HepG2 (cell line): ENCODE measurements around the gene CD34. TPM values are rescaled to one million over a fixed set of nuclear protein-coding genes. Genes with fewer than 3 reads are reported as not detected.

Experiments
- CENPT ChIP-seq: sonication (generic); formaldehyde crosslinking; IDR thresholded peaks from 2 replicates; pipeline ENCODE4 v1.8.0; 2022; ENCODE audit warnings: low read depth, mild to moderate bottlenecking, moderate library complexity, missing genetic modification reagents
- CHD2 ChIP-seq: IDR thresholded peaks from 2 replicates; pipeline ENCODE4 v1.6.1; 2011; ENCODE audit warnings: low read depth, low read length, improper control_type of control experiment
- CHD4 ChIP-seq: fragments of 200-600 bp; sonication (generic); IDR thresholded peaks from 2 replicates; pipeline ENCODE4 v1.7.0; 2017; ENCODE audit warnings: mild to moderate bottlenecking, low read length, borderline replicate concordance
- EZH2 ChIP-seq: conservative IDR thresholded peaks from 2 replicates; pipeline ENCODE4 v1.6.1; 2012; ENCODE audit warnings: mild to moderate bottlenecking, low read depth, low read length, moderate library complexity
- FIP1L1 ChIP-seq: fragments of 200-400 bp; formaldehyde crosslinking; IDR thresholded peaks from 2 replicates; pipeline ENCODE4 v1.6.1; 2018; ENCODE audit warnings: low read depth, mild to moderate bottlenecking, low read length, moderate library complexity, borderline replicate concordance; ENCODE audit not compliant: insufficient read depth
- KLF11 ChIP-seq: IDR thresholded peaks from 2 replicates; pipeline ENCODE4 v1.6.1; 2016; ENCODE audit warnings: missing compliant biosample characterization
- KLF16 ChIP-seq, 2 experiments: sonication (generic) in 1 of 2; formaldehyde crosslinking in 1 of 2; IDR thresholded peaks; 2 replicates each; pipeline versions ENCODE4 v1.6.1 to v1.8.0; 2016 to 2023; ENCODE audit warnings: missing genetic modification reagents in 2 of 2, missing compliant biosample characterization in 1 of 2
- MED13 ChIP-seq: sonication (generic); formaldehyde crosslinking; IDR thresholded peaks from 2 replicates; pipeline ENCODE4 v1.5.0; 2020; ENCODE audit warnings: missing genetic modification reagents
- NPAS2 ChIP-seq: sonication (generic); formaldehyde crosslinking; IDR thresholded peaks from 2 replicates; pipeline ENCODE4 v1.8.0; 2022; ENCODE audit warnings: mild to moderate bottlenecking, missing genetic modification reagents, borderline replicate concordance
- PREB ChIP-seq: sonication (generic); formaldehyde crosslinking; IDR thresholded peaks from 2 replicates; pipeline ENCODE4 v1.4.0; 2020; ENCODE audit warnings: missing genetic modification reagents
- RFXAP ChIP-seq: sonication (generic); formaldehyde crosslinking; IDR thresholded peaks from 2 replicates; pipeline ENCODE4 v1.4.0; 2020; ENCODE audit warnings: missing genetic modification reagents, borderline replicate concordance
- SAP130 ChIP-seq: IDR thresholded peaks from 2 replicates; pipeline ENCODE4 v1.6.1; 2016; ENCODE audit warnings: low read depth
- SP4 ChIP-seq: sonication (generic); formaldehyde crosslinking; IDR thresholded peaks from 2 replicates; pipeline ENCODE4 v1.8.1; 2023; ENCODE audit warnings: mild to moderate bottlenecking, missing genetic modification reagents
- SSRP1 ChIP-seq: IDR thresholded peaks from 2 replicates; pipeline ENCODE4 v1.6.1; 2016; ENCODE audit warnings: control low read depth
- THAP11 ChIP-seq: IDR thresholded peaks from 2 replicates; pipeline ENCODE4 v1.6.1; 2016; ENCODE audit warnings: missing biosample characterization, missing genetic modification reagents
- THAP7 ChIP-seq: sonication (generic); formaldehyde crosslinking; IDR thresholded peaks from 2 replicates; pipeline ENCODE4 v1.8.1; 2023; ENCODE audit warnings: mild to moderate bottlenecking, missing genetic modification reagents
- XBP1 ChIP-seq: sonication (generic); formaldehyde crosslinking; IDR thresholded peaks from 2 replicates; pipeline ENCODE4 v1.5.0; 2020; ENCODE audit warnings: missing genetic modification reagents
- ZC3H13 ChIP-seq: sonication (generic); formaldehyde crosslinking; IDR thresholded peaks from 2 replicates; pipeline ENCODE4 v1.8.1; 2023; ENCODE audit warnings: mild to moderate bottlenecking, missing genetic modification reagents, moderate library complexity
- ZFP62 ChIP-seq: sonication (generic); formaldehyde crosslinking; IDR thresholded peaks from 2 replicates; pipeline ENCODE4 v1.4.0; 2020; ENCODE audit warnings: missing genetic modification reagents
- ZNF124 ChIP-seq: sonication (generic); formaldehyde crosslinking; IDR thresholded peaks from 2 replicates; pipeline ENCODE4 v1.4.0; 2020; ENCODE audit warnings: missing genetic modification reagents
- ZNF460 ChIP-seq: sonication (generic); formaldehyde crosslinking; IDR thresholded peaks from 2 replicates; pipeline ENCODE4 v1.5.1; 2020; ENCODE audit warnings: missing genetic modification reagents, mild to moderate bottlenecking, borderline replicate concordance
- ZNF589 ChIP-seq: sonication (generic); formaldehyde crosslinking; conservative IDR thresholded peaks from 2 replicates; pipeline ENCODE4 v1.8.0; 2022; ENCODE audit warnings: mild to moderate bottlenecking, moderate library complexity, missing genetic modification reagents
- polyA plus RNA-seq, 8 experiments: library from polyadenylated mRNA; depleted of rRNA in 3 of 8; stranded (reverse) in 7 of 8; unstranded in 1 of 8; fragments of >200 nt; fragmentation: Illumina TruSeq in 4 of 8; extraction: Trizol in 4 of 8; gene quantifications; 2 replicates each; pipeline versions ENCODE4 v1.2.1 to v1.2.3, GENCODE V29; 2011 to 2016; ENCODE audit warnings: low read depth in 4 of 8, missing spikeins in 1 of 8, mixed read lengths in 1 of 8; ENCODE audit not compliant: insufficient read depth in 1 of 8
- total RNA-seq, 5 experiments: library from RNA; depleted of rRNA; stranded (reverse); fragments of >200 nt; fragmentation: Illumina TruSeq; extraction: Trizol; gene quantifications; 2 replicates each; pipeline ENCODE4 v1.2.3, GENCODE V29; 2016; ENCODE audit warnings: low read depth in 1 of 5
- TF ChIP-seq, protein P1 (sequence below): sonication (generic); formaldehyde crosslinking; IDR thresholded peaks from 2 replicates; pipeline ENCODE4 v1.5.0; 2020; ENCODE audit warnings: mild to moderate bottlenecking, missing genetic modification reagents
- TF ChIP-seq, protein P2 (sequence below): sonication (generic); formaldehyde crosslinking; IDR thresholded peaks from 2 replicates; pipeline ENCODE4 v1.4.0; 2020; ENCODE audit warnings: missing genetic modification reagents

CD34 gene
- total and polyA plus RNA-seq, 2 of the 13 experiments (the other 11 are each of a cell fraction or from before 2014, with no cell fraction given), result not detected

GRCh38 chr1:207868774-207869721 lies 41.9 kb downstream of the CD34 start (continued):
- no peak for TF ChIP-seq ZNF460 (CRISPR knock-in tag)
- peak; percentile 15; the same call in 1 of the 2 replicates for TF ChIP-seq THAP11
- TF ChIP-seq ZNF589 (CRISPR knock-in tag), result no peak
- TF ChIP-seq MED13, result no peak
- TF ChIP-seq RFXAP, result no peak
- no peak for TF ChIP-seq FIP1L1
- no peak for TF ChIP-seq THAP7
- TF ChIP-seq ZC3H13, result no peak
- TF ChIP-seq KLF11 (CRISPR knock-in tag), result no peak
- TF ChIP-seq, protein P1, sequence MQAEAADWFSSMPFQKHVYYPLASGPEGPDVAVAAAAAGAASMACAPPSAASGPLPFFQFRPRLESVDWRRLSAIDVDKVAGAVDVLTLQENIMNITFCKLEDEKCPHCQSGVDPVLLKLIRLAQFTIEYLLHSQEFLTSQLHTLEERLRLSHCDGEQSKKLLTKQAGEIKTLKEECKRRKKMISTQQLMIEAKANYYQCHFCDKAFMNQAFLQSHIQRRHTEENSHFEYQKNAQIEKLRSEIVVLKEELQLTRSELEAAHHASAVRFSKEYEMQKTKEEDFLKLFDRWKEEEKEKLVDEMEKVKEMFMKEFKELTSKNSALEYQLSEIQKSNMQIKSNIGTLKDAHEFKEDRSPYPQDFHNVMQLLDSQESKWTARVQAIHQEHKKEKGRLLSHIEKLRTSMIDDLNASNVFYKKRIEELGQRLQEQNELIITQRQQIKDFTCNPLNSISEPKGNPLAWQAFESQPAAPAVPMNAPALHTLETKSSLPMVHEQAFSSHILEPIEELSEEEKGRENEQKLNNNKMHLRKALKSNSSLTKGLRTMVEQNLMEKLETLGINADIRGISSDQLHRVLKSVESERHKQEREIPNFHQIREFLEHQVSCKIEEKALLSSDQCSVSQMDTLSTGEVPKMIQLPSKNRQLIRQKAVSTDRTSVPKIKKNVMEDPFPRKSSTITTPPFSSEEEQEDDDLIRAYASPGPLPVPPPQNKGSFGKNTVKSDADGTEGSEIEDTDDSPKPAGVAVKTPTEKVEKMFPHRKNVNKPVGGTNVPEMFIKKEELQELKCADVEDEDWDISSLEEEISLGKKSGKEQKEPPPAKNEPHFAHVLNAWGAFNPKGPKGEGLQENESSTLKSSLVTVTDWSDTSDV (CRISPR knock-in tag), result no peak
- TF ChIP-seq NPAS2, result no peak
- TF ChIP-seq CHD2, result no peak
- TF ChIP-seq SAP130 (CRISPR knock-in tag), result peak; percentile 30
- TF ChIP-seq SP4 (CRISPR knock-in tag), result no peak
- TF ChIP-seq ZFP62, result no peak
- TF ChIP-seq SSRP1, result no peak
- no peak for TF ChIP-seq ZNF124
- TF ChIP-seq, protein P2, sequence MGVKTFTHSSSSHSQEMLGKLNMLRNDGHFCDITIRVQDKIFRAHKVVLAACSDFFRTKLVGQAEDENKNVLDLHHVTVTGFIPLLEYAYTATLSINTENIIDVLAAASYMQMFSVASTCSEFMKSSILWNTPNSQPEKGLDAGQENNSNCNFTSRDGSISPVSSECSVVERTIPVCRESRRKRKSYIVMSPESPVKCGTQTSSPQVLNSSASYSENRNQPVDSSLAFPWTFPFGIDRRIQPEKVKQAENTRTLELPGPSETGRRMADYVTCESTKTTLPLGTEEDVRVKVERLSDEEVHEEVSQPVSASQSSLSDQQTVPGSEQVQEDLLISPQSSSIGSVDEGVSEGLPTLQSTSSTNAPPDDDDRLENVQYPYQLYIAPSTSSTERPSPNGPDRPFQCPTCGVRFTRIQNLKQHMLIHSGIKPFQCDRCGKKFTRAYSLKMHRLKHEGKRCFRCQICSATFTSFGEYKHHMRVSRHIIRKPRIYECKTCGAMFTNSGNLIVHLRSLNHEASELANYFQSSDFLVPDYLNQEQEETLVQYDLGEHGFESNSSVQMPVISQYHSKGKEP (CRISPR knock-in tag), result no peak
- no peak for TF ChIP-seq CENPT (CRISPR knock-in tag)
- no peak for TF ChIP-seq KLF16 (CRISPR knock-in tag; IDR thresholded peaks at IDR 0.05)
- no peak for TF ChIP-seq PREB (CRISPR knock-in tag)
- TF ChIP-seq XBP1 (CRISPR knock-in tag), result no peak
- no peak for TF ChIP-seq EZH2
- no peak for TF ChIP-seq CHD4
